ENCODE results near the gene DDX19B.

The DDX19B gene

DNA sequence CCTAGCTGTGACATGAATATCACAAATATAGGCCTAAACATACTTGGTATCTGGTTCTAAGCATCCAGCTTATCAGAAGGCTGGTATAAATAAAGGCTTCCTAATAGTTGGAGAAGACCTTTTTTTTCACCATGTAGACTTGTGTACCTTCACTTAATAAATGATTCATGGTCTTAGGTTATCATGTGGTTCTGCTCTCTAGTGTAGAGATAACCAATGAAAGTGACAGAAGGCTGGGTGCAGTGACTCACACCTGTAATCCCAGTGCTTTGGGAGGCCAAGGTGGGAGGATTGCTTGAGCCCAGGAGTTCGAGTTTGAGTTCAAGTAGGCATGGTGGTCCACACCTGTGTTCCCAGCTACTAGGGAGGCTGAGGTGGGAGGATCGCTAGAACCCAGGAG is 50.8 kb downstream of the DDX19B start:
- no peak for DNase-seq (ENCODE audit: low read depth)

DNA sequence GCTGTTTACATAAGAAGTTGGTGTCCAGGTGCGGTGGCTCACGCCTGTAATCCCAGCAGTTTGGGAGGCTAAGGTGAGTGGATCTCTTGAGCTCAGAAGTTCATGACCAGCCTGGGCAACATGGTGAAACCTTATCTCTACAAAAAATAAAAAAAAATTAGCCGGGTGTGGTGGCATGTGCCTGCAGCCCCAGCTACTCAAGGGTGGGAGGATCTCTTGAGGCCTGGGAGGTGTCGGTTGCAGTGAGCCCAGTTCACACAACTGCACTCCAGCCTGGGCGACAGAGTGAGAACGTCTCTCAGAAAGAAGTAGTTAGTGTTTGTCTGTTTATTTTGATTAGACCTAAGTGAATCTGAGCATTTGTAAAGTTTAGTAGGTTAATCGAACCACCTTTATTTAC is 60.6 kb downstream of the DDX19B start:
- DNase-seq (ENCODE audit: low read depth) = no peak

DNA sequence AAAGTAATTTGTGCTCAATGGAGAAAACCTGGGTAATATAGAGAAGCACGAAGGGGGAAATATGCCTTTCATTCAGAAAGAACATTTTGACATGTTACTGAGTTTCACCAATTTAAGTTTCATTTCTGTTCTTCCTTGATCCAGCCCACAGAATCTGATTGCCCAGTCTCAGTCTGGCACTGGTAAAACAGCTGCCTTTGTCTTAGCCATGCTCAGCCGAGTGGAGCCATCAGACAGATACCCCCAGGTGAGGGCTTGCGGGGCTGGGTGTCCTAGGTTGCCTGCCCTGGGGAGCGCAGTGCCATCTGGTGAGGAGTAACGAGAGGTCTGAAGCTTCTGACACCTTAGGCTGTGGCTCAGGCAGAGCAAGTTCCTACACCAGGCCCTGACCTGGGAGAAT is 65.4 kb downstream of the DDX19B start:
- no peak for DNase-seq (ENCODE audit: low read depth)

DNA sequence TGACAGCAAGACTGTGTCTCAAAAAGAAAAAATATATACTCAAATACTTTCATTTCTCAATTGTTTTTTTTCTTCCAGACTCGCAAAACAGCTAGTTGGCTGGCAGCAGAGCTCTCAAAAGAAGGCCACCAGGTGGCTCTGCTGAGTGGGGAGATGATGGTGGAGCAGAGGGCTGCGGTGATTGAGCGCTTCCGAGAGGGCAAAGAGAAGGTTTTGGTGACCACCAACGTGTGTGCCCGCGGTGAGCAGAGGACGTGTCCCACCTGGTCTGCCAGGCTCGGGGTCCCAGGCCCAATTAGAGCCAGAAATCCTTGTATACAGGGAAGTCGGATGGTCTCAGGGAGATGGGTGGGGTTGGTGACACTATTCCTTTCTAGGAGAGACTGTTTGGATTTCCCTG is 71.2 kb downstream of the DDX19B start:
- DNase-seq (ENCODE audit: low read depth) = peak; percentile 51

DNA sequence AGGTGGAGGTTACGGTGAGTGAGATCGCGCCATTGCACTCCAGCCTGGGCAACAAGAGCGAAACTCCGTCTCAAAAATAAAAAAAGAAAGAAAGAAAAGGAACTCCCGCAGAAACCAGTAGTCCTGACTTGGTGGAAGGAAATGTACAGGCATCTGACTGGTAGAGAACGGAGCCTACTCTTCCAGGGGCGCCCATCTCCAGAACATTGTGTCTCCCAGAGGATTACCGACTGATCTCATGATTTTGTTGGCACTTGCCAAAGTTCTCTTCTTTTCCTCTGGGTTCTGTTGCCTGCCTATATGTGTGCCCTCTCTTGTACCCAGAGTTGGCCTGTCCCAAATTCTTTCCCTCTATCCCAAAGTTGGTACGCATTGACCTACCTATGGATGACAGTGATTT is 71.9 kb downstream of the DDX19B start:
- no peak for DNase-seq (ENCODE audit: low read depth)

DNA sequence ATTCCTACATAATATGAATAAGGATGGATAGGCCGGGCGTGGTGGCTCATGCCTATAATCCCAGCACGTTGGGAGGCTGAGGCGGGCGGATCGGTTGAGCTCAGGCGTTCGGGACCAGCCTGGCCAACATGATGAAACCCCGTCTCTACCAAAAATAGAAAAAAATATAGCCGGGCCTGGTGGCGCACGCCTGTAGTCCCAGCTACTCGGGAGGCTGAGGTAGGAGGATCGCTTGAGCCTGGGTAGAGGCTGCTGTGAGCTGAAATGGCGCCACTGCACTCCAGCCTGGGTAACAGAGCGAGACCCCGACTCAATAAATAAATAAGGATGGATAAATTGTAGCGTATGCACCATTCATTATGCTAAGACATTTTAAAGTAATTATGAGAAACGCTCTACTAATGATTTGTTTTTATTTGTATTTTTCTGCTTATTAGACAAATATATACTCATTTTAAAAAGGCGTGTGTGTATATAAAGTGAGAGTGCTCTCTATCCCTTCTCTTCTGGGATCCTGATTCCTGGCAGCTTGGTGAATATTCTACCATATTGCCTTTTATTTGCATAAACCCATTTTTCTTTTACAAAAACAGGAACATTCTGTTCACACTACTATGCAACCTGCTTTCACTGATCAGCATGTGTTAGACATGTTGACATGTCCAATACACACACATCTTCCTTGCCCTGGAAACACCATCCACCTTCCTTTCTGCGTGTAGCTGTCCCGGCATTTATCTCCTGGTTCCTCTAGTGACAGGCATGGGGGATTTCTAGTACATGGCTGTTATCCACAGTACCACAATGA is 74.1 kb downstream of the DDX19B start:
- no peak for DNase-seq (ENCODE audit: low read depth)

DNA sequence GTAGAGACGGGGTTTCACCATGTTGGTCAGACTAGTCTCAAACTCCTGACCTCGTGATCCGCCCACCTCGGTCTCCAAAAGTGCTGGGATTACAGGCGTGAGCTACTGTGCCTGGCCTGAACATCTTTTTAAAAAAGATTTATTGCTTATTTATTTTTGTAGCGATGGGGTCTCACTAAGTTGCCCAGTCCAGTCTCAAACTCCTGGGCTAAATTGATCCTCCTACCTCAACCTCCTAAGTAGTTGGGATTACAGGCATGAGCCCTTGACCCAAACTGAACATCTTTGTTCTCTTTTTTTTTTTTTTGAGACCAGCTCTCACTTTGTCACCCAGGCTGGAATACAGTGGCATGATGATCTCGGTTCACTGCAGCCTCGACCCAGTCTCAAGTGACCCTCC is 75.2 kb downstream of the DDX19B start:
- no peak for DNase-seq (ENCODE audit: low read depth)

DNA sequence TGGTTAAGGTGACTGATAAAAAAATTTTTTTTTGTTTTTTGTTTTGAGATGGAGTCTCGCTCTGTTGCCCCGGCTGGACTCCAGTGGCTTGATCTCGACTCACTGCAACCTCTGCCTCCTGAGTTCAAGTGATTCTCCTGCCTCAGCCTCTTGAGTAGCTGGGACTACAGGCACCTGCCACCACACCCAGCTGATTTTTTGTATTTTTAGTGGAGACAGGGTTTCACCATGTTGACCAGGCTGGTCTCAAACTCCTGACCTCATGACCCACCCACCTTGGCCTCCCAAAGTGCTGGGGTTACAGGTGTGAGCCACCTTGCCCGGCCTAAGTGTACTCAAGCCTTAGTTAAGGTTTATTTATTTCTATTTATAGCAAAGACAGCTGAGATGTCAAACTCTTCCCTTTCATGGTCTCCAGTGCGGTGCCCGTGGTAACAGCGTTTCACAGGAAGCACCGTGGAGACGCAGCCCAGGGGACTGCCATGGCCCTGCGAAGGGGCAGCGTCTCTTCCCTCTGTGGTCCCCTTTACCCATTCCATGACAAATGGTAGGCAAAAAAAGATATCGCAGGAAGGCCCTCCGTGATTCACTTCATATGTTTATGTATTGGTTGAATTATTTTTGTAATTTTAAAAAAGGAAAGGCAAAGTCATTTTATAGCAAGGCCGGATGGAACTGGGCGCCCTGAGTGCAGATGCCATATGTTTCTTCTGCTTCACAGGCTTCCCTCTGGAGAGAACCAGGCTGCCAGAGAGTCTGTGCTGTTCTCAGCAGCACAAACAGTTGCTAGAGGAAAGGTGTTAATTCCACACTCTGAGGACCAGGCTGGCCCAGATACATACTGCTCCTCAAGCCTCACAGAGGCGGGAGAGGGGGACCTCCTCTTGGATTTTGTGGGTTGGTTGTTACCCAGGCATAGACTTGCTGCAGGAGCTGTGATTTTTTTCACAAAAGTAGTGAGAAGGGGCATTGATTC is 76.9 kb downstream of the DDX19B start:
- no peak for DNase-seq (ENCODE audit: low read depth)

DNA sequence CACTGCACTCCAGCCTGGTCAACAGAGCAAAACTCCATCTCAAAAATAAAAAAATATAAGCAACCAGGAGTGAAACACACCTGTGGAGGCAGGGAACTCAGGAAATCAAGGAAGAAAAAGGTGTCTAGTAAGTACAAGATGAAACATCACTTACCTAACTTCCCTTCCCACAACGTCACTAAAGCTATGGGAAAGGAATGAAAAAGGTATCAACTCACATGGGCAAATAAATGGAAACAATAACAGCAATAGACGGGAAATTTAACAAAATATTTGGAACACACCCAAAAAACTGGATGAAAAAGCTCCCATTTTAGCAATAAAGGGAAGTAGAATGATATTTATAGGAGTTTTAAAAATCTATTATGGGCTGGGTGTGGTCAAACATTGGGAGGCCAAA is 78.8 kb downstream of the DDX19B start:
- DNase-seq (ENCODE audit: low read depth) = no peak

DNA sequence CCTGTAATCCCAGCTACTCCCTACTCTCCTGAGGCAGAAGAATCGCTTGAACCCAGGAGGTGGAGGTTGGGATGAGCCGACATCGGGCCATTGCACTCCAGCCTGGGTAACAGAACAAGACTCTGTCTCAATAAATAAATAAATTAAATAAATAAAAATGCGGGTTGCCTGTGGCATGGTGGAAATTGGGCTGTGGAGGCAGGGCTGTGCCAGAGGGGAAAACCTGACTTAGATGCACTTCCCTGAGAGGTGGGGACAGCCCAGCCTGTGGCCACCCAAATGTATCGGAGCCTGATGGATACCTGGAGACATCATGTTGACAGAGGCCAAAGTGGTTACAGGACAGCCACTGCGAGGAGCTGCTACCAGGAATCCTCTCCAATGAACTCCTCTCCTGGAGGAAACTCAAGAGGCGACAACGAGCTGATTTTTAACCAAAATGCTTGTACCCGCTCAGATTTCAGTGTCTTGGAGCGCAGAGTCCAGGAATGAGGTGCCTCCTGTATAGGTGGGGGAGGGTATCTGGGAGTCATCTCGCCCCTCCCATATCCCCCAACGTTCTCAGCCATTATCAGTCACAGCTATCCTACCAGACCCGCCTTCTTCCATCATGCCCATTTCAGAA is 80.0 kb downstream of the DDX19B start:
- no peak for DNase-seq (ENCODE audit: low read depth)

DNA sequence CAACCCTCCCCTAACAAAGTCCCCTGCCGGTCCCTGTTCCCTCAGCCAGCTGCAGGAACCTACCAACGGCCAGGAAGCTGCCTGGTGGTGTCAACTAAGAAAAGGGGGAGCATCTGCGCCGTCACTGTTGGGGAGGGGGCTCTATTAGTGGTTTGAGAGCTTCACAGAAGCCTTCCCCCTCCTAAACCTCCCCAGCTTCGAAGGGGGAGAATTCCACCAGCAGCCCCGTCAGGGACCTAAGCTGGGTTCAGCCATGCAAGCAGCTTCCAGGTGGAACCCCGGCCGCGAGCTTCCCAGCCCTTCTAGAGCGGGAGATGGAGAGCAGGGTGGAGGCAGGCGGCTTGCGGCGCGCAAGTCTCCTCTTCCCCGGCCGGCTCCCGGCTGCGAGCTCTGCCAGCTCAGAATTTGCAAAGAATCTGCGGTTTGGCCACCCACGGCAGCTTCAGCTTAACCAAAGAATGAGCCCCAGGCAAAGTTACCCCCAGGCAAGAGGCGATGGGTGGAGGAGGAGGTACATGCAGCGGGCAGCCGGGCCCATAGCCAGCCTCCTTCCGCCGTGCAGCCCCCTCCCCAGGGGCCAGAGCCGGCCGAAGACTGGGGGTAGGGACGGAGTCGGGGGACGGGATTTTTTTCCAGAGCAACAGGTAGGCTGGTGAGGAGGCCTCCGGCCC is 81.4 kb downstream of the DDX19B start:
- DNase-seq (ENCODE audit: low read depth) = peak; percentile 96

DNA sequence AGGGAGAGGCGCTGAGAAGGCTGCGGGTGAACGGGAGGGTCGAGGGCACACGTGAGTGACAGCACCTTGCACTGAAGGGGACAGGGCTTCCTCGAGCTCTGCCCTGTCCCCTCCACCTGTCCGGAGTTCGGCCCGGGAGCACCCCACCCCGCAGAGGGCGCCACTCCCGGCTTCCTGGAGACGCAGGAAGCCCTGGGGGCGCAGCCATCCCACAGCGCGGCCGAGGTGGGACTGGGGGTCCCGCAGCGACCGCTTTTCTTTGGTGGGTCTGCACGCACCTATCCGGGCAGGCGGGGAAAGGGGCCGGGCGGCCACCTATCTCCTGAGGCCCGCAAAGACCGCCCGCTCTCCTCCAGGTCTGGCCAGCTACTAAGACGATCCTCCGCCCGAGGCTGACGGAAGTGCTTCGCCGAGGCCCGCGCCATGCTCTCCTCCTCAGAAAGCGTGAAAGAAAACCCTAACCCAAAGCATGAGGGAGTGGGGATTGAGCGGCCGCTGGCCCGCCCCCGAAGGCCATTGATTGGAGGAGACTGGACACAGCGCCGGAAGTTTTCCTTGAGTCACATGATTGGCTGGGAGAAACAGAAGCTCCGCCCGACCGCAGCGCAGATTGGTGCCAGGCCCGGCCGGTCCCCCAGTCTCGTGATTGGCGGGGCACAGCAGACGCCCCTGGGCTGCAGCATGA is 82.1 kb downstream of the DDX19B start:
- DNase-seq (ENCODE audit: low read depth) = peak; percentile 98

DNA sequence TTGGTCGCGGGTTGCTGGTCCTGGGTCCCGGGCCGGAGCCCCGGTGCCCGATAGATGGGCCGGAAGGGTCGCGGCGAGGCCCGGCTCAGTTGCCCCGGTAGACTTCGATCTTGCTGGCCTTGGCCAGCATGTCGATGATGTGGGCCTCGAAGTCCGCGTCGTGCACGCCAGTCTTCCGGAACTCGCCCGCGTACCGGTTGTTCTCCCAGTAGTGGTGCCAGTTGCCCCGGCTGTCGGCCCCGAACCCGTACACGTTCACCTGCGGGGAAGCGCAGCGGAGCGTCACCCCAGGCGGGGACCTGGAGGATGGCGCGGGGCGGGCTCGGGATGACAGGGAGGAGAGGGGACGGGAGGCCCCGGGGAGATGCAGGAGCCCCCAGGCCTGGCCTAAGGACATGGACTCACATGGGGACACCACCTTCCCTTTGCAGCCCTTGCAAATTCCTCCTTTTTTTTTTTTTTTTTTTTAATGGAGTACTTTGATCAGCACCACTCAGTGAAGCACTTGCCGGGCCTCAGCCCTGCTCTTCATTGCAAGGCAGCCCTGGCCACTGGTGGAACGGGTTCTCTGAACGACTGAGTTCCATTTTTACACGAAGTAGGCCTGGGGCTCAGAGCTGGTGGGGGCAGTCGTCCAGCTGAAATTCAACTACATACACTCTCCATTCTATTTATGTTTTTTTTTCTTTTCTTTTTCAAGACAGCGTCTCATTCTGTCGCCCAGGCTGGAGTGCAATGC is 82.8 kb downstream of the DDX19B start:
- DNase-seq (ENCODE audit: low read depth) = no peak

DNA sequence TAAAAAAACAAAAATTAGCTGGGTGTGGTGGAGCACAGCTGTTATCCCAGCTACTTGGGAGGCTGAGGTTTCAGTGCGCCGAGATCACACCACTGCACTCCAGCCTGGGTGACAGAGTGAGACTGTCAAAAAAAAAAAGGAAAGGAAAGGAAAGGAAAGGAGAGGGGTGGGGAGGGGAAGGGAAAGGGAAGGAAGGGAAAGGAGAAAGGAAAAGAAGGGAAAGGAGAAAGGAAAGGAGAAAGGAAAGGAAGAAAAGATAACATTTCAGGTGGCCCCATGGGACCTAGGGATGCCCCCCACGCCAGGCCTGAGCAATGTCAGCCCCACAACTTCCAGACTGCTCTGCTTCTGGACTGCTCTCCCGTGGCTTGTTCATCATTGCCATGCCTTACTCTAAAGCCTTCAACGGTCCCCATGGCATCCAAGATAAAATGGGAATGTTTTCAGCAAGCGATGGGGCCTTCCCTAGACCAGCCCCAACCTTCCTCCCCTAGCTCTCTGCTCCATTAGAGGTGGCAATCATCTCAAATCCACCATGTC is 84.5 kb downstream of the DDX19B start:
- DNase-seq (ENCODE audit: low read depth) = no peak

All from EH (cell line).